Left lung (tissue), 10 donors: ENCODE results near the gene NDUFS7. TPM values are rescaled to one million over a fixed set of nuclear protein-coding genes. Genes with fewer than 3 reads are reported as not detected.

Source experiments
- ATAC-seq: fragments of 200-7000 bp; cut with Tn5 transposase; one replicate; pipeline ENCODE4 v1.9.1; 2020; ENCODE audit warnings: moderate library complexity
- DNase-seq, 4 donors: peaks; one replicate each; pipeline ENCODE4 v3.0.0-alpha.2; 2013 to 2020
- H3K27ac ChIP-seq, 2 donors: fragments of 200-600 bp; sonication (generic) in 1 of 2; one replicate each; pipeline versions ENCODE4 v1.5.0 to v1.8.0; 2020 to 2021
- H3K27me3 ChIP-seq, 2 donors: fragments of 200-600 bp; sonication (generic) in 1 of 2; one replicate each; pipeline versions ENCODE4 v1.5.0 to v1.8.0; 2020 to 2021
- H3K36me3 ChIP-seq, 2 donors: fragments of 200-600 bp; sonication (generic) in 1 of 2; one replicate each; pipeline versions ENCODE4 v1.5.0 to v1.8.0; 2020 to 2021
- H3K4me1 ChIP-seq, 2 donors: fragments of 200-600 bp; one replicate each; pipeline ENCODE4 v1.8.0; 2021
- H3K4me3 ChIP-seq, 2 donors: fragments of 200-600 bp; sonication (generic) in 1 of 2; one replicate each; pipeline versions ENCODE4 v1.5.0 to v1.8.0; 2020 to 2021; ENCODE audit warnings: mild to moderate bottlenecking in 1 of 2
- H3K9me3 ChIP-seq, 2 donors: fragments of 200-600 bp; sonication (generic) in 1 of 2; one replicate each; pipeline versions ENCODE4 v1.5.0 to v1.8.0; 2020 to 2021
- intact Hi-C, 2 donors: fragments of 100-400 bp; cut with DNase I; formaldehyde crosslinking; loops; one replicate each; pipeline versions ENCODE4 v1.11.2 to v1.14.2; 2022
- polyA plus RNA-seq, 6 donors: library from polyadenylated mRNA; unstranded; fragments of 120-200 nt; gene quantifications; one replicate each; pipeline ENCODE4 v1.2.1, GENCODE V29; 2013; ENCODE audit not compliant: insufficient read length in 6 of 6
- total RNA-seq, 2 donors: library from RNA; stranded (reverse); fragmentation: NEBNext Ultra II Directional; extraction: Animal tissue kit (Norgen Biotek cat#: 25700); gene quantifications; one replicate each; pipeline ENCODE4 v1.2.1, GENCODE V29; 2021
- TF ChIP-seq, protein P1 (sequence below), 2 donors: fragments of 200-600 bp; sonication (generic) in 1 of 2; IDR thresholded peaks; one replicate each; pipeline versions ENCODE4 v1.5.0 to v1.8.0; 2021; ENCODE audit warnings: antibody characterized with exemption in 2 of 2
- donor health status: DM: no; HTN: yes; CAD: no.
- donor health status: DM: no; HTN: no; CAD: no.

The NDUFS7 gene
- total and polyA plus RNA-seq, 8 donors: 30.3 to 85.4 (median 42.0) TPM

DNA sequence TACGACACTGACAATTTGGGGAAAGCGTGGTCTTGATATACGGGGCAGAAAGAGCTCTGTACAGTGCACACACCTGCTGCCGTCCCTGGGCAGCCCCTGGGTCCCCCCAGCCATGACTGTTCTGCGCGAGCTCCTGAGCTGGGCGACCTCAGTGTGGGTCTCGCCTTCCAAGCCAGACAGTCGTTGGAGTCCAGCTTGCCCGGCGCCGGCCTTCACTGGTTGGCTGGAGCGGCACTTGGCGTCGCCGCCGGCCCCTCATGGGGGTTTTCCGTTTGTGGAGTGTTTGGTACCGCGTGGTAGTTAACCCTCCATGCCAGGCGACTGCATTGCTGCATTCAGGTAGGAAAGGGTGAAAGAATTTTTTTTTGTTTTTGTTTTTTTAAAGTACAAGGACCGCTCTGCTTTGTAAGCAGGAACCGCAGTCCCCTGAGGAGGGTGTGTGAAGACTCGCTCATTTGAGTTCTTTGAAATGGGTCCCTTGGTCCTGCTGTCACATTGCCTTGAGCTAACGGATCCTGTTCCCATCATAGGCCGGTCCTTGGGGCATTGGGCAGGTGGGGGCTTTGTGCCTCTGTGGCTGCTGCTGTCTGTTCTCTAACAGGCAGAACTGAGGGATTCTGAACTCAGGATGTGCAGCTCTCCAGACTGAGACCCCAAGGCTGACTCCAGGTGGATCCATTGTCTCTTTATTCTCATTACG lies 43.7 kb downstream of the NDUFS7 start:
- peaks cover 0 to 98% of the 10 kb centered on the region in 2 donors for H3K36me3 ChIP-seq
- H3K4me3 ChIP-seq: no peak overlapping the region
- TF ChIP-seq, protein P1, sequence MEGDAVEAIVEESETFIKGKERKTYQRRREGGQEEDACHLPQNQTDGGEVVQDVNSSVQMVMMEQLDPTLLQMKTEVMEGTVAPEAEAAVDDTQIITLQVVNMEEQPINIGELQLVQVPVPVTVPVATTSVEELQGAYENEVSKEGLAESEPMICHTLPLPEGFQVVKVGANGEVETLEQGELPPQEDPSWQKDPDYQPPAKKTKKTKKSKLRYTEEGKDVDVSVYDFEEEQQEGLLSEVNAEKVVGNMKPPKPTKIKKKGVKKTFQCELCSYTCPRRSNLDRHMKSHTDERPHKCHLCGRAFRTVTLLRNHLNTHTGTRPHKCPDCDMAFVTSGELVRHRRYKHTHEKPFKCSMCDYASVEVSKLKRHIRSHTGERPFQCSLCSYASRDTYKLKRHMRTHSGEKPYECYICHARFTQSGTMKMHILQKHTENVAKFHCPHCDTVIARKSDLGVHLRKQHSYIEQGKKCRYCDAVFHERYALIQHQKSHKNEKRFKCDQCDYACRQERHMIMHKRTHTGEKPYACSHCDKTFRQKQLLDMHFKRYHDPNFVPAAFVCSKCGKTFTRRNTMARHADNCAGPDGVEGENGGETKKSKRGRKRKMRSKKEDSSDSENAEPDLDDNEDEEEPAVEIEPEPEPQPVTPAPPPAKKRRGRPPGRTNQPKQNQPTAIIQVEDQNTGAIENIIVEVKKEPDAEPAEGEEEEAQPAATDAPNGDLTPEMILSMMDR (IDR thresholded peaks at IDR 0.05): no peak
- H3K9me3 ChIP-seq: no peaks in the 10 kb centered on the region
- intact Hi-C loops: no loop called here
- DNase-seq (no peak), ATAC-seq (no peak)
- H3K27ac ChIP-seq: no peak overlapping the region
- H3K27me3 ChIP-seq: no peaks in the 10 kb centered on the region
- peaks cover 0 to 3% of the 10 kb centered on the region in 2 donors for H3K4me1 ChIP-seq

DNA sequence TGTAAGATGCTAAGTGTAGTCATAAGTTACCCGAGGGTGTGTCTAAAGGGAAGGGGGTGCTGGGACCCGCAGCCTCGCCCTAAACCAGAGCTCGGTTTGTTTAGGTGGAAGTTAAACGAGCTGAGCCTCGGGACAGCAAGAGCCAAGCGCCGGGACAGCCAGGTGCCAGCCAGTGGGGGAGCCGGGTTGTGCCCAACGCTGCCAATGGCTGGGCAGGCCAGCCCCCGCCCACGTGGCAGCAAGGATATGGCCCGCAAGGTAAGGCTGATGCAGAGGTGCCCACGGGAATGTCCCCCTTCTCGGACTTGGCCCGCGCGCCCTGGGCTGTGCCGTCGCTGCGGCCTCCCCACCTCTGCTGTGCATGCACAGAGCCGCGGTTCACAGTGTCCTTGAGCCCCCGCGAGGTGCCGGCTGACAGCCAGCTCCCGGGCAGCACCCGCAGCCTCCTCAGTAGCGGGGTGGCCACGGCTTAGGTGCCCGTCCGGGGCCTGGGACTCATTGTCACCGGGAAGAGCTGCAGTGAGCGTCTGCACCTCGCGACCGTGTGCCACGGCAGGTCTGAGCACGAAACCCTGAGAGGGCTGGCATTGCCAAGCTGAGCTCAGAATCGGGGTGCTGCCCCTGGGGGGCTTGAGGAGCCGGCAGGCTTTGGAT lies 45.2 kb downstream of the NDUFS7 start:
- TF ChIP-seq, protein P1 (IDR thresholded peaks at IDR 0.05): no peak

DNA sequence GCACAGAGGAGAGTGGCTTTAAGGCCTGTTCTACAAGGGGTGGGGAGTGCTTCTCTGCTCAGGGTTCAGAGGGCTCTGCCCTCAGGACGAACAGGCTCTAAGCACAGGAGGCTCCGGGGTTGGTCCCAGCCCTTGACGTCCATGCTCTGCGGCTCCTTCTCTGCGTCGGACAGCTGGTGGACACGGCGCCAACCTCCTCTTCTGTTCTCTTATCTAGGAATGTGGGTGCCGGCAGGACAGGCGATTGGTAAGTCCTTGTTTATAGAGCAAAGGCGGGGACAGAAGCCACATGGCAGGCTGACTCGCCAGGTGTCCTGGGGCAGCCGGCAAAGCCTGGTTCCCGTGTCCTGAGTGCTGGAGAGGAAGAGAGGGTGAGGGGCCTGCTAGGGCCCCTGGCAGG lies 46.0 kb downstream of the NDUFS7 start:
- H3K27ac ChIP-seq: no peak overlapping the region
- TF ChIP-seq, protein P1 (IDR thresholded peaks at IDR 0.05): no peak
- no peaks in the 10 kb centered on the region for H3K4me1 ChIP-seq
- no peaks in the 10 kb centered on the region for H3K9me3 ChIP-seq
- ATAC-seq (peak; percentile 54), DNase-seq (no peak)
- no peak overlapping the region for H3K4me3 ChIP-seq
- intact Hi-C loops: no loop called here
- H3K36me3 ChIP-seq: peaks cover 0 to 100% of the 10 kb centered on the region in 2 donors
- no peaks in the 10 kb centered on the region for H3K27me3 ChIP-seq

More for the DNA sequence above, 45.2 kb downstream of the NDUFS7 start:
- DNase-seq (peak in 1 of 4 donors; percentile 77), ATAC-seq (no peak)
- peaks cover 0 to 98% of the 10 kb centered on the region in 2 donors for H3K36me3 ChIP-seq
- intact Hi-C loops: no loop called here
- no peak overlapping the region for H3K4me3 ChIP-seq
- H3K27ac ChIP-seq: no peak overlapping the region
- H3K9me3 ChIP-seq: no peaks in the 10 kb centered on the region
- H3K27me3 ChIP-seq: no peaks in the 10 kb centered on the region
- H3K4me1 ChIP-seq: no peaks in the 10 kb centered on the region

DNA sequence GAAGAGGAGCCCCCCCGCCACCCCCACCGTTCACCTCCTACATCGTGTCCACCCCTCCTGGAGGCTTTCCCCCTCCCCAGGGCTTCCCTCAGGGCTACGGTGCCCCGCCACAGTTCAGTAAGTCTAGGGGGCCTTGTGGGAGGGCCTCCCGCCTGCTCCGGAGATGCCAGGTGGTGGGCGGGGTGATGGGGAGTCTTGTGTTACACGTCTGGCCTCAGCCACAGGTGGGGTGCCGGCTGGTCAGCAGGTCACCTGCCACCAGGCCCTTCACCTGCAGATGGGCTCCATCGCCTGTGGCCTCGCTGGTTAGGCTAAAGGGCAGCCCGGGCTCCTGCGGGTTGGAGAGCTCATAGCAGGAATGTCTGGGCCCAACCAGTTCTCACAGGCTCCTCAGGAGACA lies 46.5 kb downstream of the NDUFS7 start:
- no peaks in the 10 kb centered on the region for H3K9me3 ChIP-seq
- TF ChIP-seq, protein P1 (IDR thresholded peaks at IDR 0.05): no peak
- no peak overlapping the region for H3K27ac ChIP-seq
- intact Hi-C loops: no loop called here
- no peaks in the 10 kb centered on the region for H3K27me3 ChIP-seq
- ATAC-seq (no peak), DNase-seq (peak in 1 of 4 donors; percentile 65)
- peaks cover 0 to 100% of the 10 kb centered on the region in 2 donors for H3K36me3 ChIP-seq
- no peak overlapping the region for H3K4me3 ChIP-seq
- no peaks in the 10 kb centered on the region for H3K4me1 ChIP-seq

DNA sequence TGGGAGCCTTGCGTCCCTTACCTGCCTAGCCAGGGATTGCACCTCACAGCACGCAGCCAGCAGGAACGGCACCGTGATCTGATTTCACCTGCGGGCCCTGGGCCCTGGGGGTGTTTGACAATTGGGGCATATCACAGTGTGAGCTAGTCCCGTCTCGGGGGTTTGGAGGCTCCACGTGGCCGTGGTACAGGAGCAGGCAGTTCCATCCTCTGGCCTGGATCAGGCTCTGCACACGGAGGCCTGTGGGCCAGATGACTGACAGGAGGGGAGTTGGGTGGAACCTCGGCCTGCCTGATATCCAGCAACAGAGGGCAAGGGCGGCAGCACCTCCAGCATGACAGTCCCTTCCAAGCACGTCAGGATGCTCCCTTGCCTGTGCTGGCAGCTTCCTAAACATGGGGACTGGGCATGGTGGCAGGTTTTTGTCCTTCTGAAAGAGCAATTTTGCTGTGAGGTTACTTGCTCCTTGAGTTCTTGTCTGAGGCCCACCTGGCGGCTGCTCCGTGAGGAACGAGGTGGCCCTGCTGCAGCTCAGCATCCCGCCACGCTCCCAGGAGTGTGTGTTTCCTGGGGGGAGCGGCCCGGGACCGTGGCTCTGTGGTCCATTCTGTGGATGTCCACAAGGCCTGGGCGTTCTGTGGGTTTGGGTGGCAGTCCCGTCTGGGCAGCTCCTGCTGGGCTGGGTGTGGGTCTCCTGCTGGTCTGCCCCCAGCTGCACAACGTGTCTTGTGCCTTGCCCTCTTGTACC lies 48.2 kb downstream of the NDUFS7 start:
- Histone ChIP-seq H3K27me3 (no peaks in the 10 kb centered on the region), H3K9me3 (no peaks in the 10 kb centered on the region), H3K4me1 (no peaks in the 10 kb centered on the region), H3K36me3 (peaks cover 0 to 89% of the 10 kb centered on the region in 2 donors), H3K4me3 (no peak overlapping the region), H3K27ac (no peak overlapping the region)
- intact Hi-C loops: no loop called here
- ATAC-seq: no peak
- no peak for DNase-seq
- TF ChIP-seq, protein P1 (IDR thresholded peaks at IDR 0.05): no peak
